Urinary bladder (tissue), 4 donors: ENCODE measurements around the gene ELF3. TPM values are rescaled to one million over a fixed set of nuclear protein-coding genes. Genes with fewer than 3 reads are reported as not detected.
"Not testable (repeated sequence)": the region's sequence is repeated elsewhere in the genome, so short reads cannot be mapped to it uniquely, and the experiment has no call there.

ENCODE experiments used
- DNase-seq: peaks from one replicate; pipeline ENCODE4 v3.0.0-alpha.2; 2015; ENCODE audit errors: extremely low spot score
- H3K27ac ChIP-seq: one replicate; pipeline ENCODE4 v1.5.1; 2013; ENCODE audit warnings: low read depth, mild to moderate bottlenecking, moderate library complexity
- H3K36me3 ChIP-seq: one replicate; pipeline ENCODE4 v1.6.1; 2013; ENCODE audit warnings: mild to moderate bottlenecking, moderate library complexity; ENCODE audit not compliant: insufficient read depth
- H3K4me1 ChIP-seq: one replicate; pipeline ENCODE4 v1.6.1; 2013; ENCODE audit warnings: mild to moderate bottlenecking, moderate library complexity; ENCODE audit not compliant: insufficient read depth
- H3K4me3 ChIP-seq: one replicate; pipeline ENCODE4 v1.5.1; 2013; ENCODE audit warnings: low read depth, low read length
- WGBS: extraction: QIAGEN DNeasy Blood & Tissue Kit; methylation state at CpG from one replicate; pipeline ENCODE4 v1.1.7; 2013; 5-methylcytosine and 5-hydroxymethylcytosine counted together
- polyA plus RNA-seq: library from polyadenylated mRNA; stranded (reverse); fragments of 200-250 nt; gene quantifications from one replicate; pipeline ENCODE4 v1.2.3, GENCODE V29; 2013
- total RNA-seq: library from RNA; depleted of rRNA; stranded (reverse); fragments of >200 nt; gene quantifications from one replicate; pipeline ENCODE4 v1.2.3, GENCODE V29; 2014
- donor health status: healthy with polysubstance abuse.
- donor health status: healthy.

Gene ELF3
- total and polyA plus RNA-seq, 2 donors = 120 to 123 TPM

DNA sequence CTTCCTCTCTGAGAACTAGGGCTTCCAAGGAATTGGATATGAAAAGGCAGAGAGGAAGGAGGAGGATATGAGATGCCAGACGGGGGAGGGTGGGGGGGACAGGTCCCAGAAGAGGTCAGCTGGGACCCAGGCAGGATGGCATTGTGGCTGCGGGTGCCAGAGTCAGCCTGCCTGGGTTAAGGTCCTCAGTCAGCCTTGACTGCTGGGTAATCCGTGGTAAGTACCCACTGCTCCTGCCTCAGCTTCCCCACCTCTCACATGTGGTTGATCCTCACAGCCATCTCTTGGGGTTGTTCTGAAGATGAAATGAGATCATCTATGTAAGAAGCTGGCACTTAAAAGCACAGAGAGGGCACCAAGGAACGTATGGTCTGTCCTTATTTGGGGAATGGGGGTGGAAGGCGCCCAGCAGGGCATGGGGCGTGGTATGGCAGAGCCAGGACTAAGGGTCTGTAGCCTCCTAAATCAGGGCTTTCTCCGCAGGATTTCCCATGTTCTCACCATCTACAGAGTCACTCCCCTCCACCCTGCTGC lies 23.8 kb downstream of the ELF3 start:
- Histone ChIP-seq H3K4me1 (no peaks in the 10 kb centered on the region), H3K27ac (peak overlapping the region; percentile 77), H3K36me3 (no peaks in the 10 kb centered on the region), H3K4me3 (no peak overlapping the region)
- WGBS = 76% methylated on average over 7 of the region's 7 CpGs
- no peak for DNase-seq

DNA sequence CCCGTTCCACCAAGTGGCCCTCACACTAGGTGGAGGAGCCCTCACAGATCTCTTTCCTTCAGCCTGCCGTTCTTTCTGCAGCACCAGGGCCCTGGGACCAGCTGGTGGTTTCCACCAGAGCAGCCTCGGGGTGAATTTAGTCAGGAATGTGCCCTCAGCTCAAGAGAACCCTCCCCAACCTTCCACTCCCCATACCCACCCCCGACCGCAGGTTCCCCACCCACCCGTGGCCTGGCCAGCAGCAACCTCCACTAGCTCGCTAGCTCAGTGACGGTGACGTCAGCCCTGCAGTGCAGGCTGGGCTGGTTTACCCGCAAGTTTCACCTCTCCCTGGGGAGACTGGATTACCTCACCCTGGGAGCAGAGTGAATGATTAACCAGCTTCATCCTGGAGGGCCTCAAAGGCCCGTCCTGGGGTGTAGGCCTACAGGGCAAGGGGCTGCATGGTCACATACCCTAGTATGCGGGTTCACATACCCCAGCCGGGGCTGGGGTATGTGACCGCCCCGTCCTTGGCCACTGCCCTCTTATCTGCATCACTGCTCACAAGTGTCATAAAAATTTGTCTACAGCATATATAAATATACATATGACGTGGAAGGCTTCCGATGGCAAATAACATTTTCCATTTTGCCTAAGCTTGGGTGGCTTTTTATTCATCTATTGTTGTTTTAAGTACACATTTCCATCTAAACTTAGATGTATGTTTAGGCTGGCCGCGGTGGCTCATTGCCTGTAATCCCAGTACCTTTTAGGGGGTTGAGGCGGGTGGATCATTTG lies 24.5 kb downstream of the ELF3 start:
- Histone ChIP-seq H3K27ac (peak overlapping the region; percentile 77), H3K4me3 (no peak overlapping the region), H3K36me3 (no peaks in the 10 kb centered on the region), H3K4me1 (no peaks in the 10 kb centered on the region)
- peak; percentile 85 for DNase-seq
- 36% methylated on average over 20 of the region's 20 CpGs for WGBS

DNA sequence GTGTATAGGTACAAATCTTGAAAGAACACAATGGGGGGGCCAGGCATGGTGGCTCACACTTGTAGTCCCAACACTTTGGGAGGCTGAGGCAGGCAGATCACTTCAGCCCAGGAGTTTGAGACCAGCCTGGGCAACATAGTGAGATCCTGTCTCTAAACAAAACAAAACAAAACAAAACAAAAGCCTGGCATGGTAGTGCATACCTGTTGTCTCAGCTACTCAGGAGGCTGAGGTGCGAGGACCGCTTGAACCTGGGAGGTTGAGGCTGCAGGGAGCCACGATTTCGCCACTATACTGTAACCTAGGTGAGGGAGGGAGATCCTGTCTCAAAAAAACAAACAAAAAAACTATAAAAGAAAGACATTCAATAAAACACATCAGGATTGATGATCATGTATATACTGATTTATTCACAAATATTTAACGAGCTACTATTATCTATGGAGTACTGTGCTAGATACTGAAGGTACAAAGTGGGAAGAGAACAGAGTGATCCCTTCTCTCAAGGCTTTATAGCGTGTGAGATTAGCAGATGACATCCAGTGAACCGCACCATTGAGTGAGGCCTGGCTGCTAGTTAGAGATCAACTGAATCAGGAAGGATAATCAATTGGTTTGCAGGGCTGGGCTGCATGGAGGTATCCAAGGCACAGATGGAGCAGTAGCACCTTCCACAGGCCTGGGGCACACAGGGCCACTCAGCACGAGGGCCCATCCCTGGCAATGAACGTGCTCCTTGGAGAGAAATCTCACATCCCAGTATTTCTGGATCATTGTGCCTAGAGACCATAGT lies 26.4 kb downstream of the ELF3 start:
- Histone ChIP-seq H3K27ac (no peak overlapping the region), H3K4me1 (no peaks in the 10 kb centered on the region), H3K36me3 (no peaks in the 10 kb centered on the region), H3K4me3 (no peak overlapping the region)
- DNase-seq = no peak
- WGBS = 91% methylated on average over 9 of the region's 9 CpGs

DNA sequence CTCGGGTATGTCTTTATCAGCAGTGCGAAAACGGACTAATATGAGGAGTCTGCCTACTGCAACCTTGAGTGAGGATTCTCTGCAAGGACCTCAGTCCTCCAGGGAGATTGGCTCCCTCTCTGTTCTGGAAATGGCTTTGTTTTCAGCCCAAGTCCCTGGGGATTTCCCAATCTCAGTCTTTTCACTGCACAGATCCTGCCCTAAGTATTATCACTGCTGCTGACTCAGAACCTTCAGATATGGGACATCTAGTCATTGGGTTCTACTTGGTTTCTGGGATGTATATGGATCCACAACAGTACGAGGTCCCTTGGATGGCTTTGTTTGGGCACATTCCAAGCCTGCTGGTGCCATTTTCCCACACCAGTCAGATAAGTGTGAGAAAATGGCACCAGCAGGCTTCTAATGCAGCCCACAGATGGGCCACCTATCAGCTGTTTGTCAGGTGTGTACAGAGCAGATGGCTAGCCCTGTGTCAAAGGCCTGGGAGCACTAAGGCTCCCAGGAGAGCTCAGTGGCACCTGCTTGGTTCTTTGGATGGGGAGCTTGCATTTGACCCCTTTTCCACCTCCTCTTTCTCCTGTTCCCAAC lies 27.4 kb downstream of the ELF3 start:
- DNase-seq = no peak
- Histone ChIP-seq H3K4me1 (no peaks in the 10 kb centered on the region), H3K36me3 (no peaks in the 10 kb centered on the region), H3K4me3 (no peak overlapping the region), H3K27ac (no peak overlapping the region)
- WGBS = 89% methylated on average over 4 of the region's 4 CpGs

DNA sequence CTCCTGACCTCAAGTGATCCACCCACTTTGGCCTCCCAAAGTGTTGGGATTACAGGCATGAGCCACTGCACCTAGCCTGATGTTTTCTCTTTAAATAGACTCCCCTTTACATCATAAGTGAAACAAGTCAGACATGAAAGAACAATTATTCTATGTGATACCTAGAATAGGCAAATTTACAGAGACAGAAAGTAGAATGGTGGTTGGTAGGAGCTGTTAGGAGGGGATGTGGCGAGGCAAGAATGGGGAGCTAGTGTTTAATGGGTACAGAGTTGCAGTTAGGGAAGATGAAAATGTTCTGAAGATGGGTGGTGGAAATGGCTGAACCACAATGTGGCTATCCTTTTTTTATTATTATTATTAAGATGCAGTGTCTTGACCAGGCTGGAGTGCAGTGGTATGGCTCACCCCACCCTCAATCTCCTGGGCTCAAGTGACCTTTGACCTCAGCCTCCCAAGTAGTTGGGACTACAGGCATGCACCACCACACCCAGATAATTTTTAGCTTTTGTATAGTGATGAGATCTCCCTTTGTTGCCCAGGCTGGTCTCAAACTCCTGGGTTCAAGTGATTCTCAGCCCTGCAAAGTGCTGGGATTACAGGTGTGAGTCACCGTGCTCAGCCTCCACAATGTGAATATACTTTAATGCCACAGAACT lies 28.4 kb downstream of the ELF3 start:
- WGBS = 97% methylated on average over 2 of the region's 2 CpGs
- no peak overlapping the region for H3K27ac ChIP-seq
- no peaks in the 10 kb centered on the region for H3K36me3 ChIP-seq
- H3K4me3 ChIP-seq = no peak overlapping the region
- no peak for DNase-seq
- no peaks in the 10 kb centered on the region for H3K4me1 ChIP-seq

DNA sequence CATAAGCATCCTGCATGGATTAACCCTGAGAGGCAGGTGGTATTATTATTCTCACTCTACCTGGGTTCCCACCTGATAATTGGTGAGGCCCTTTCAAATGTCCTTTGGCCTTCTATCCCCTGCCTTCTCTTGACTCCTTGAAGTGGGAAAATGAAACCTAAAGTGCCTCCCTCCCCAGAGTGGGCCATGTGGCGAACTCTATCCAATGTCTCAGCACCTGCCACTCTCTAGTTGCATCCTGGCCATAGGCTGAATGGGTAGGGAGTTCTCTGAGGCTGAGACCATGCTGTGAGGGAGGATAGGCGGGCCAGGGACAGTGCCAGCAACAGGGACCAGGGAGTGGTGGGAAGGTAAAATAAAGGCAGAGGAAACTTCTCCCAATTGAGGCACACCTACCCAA lies 35.3 kb downstream of the ELF3 start:
- H3K4me3 ChIP-seq = no peak overlapping the region
- no peaks in the 10 kb centered on the region for H3K4me1 ChIP-seq
- WGBS = 92% methylated on average over 2 of the region's 2 CpGs
- H3K27ac ChIP-seq = peak overlapping the region; percentile 26
- H3K36me3 ChIP-seq = no peaks in the 10 kb centered on the region
- DNase-seq = no peak

DNA sequence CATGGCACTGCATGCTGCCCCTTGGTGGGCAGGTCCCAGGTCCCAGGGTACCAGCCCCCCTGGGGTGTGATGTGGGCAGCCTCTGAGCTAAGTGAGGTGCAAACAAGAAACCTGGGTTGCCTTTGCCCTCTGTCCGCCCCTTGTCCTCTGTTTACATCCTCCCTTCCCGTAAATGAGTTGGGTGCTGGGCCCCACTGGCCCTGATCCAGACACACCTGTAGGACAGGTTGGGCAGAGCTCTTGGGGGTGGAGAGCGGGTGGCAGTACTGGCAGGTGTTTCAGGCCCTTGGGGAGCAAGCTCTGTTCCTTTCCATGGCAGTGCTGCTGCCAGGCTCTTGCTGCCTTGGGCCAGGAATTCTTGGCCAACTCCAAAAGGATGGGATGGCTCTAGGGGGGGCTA lies 35.8 kb downstream of the ELF3 start:
- Histone ChIP-seq H3K27ac (peak overlapping the region; percentile 55), H3K36me3 (no peaks in the 10 kb centered on the region), H3K4me1 (no peaks in the 10 kb centered on the region), H3K4me3 (no peak overlapping the region)
- peak; percentile 78 for DNase-seq
- WGBS = 86% methylated on average over 3 of the region's 3 CpGs

DNA sequence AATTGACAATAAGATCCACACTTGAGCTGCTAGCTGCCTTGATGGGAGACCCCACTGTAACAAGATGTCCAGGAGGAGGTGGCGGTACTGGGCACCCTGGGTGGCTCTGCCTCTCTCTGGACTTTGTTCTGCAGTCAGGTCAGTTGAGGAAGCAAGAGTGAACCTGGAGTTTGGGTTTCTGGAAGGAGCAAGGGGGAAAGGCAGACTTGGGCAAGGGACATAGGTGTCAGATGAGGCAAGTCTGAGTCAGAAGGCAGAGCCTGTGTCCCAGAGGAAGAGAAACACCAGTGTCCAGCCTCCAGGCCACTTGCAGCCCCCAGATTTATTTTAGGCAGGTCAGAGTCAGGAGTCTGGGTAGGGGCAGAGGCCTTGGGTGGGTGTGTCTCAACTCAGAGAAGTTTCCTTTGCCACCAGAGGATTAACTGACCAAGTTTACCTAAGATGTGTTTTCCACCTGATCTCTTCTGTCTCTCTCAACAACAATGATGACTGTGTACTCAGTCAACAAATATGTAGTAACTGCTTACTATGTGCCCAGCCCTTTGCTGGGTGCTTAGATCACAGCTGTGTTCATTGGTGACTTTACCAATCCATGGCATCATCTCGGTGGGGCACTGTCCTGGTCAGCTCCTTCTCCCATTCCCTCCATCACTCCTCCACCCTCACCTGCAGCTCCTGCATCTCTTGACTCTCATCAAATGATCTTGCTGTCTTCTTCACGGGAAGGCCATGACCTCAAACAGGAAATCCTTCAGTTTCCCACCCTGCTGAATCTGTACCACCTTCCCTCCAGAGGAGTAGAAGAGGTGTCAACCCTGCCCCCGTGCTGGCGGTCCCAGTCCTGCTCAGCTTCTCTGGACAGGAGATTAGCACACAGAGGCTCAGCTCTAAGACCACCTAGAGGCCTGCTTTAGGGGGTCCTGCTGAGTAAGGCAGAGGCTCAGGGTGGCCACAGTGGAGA lies 36.6 kb downstream of the ELF3 start:
- DNase-seq = no peak
- H3K27ac ChIP-seq = peak overlapping the region; percentile 80
- no peaks in the 10 kb centered on the region for H3K4me1 ChIP-seq
- H3K36me3 ChIP-seq = no peaks in the 10 kb centered on the region
- WGBS = 69% methylated on average over 5 of the region's 5 CpGs
- no peak overlapping the region for H3K4me3 ChIP-seq

DNA sequence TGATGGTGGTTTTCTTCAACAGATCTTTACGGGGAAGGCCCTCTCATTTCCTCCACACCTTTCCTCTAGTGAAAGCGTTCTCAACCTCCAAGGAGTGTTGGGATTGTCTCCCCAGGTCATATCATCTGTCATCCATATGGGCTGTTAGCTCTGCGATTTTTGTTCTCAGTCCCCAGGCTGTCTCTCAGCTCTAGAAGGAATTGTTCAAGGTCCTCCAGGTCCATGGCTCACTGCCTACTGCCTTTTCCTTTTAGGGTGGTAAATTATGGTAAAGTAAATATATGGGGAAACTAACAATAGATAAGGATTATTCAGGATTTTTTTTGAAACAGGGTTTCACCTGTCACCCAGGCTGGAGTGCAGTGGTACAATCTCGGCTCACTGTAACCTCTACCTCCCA lies 37.6 kb downstream of the ELF3 start:
- H3K4me1 ChIP-seq = no peaks in the 10 kb centered on the region
- no peaks in the 10 kb centered on the region for H3K36me3 ChIP-seq
- H3K4me3 ChIP-seq = no peak overlapping the region
- 75% methylated on average over 4 of the region's 4 CpGs for WGBS
- no peak for DNase-seq
- H3K27ac ChIP-seq = no peak overlapping the region

DNA sequence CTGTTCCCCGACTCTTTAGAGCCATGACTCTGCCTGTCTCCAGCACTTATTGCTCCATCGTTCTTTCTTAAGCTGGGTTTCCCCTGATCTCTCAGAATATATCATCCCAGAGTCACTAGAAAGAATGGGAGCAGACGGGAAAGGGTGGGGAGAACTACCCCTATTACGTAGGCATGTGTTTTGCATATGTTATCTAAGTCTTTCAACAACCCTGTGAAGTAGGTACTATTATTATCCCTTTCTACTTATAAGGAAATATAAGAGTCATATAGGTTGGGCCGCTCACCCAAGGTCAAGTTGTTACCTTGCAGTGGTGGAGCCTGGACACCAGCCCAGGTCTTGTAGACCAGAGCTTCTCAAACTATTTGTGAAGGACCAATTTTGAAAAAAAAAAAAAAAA lies 38.7 kb downstream of the ELF3 start:
- Histone ChIP-seq H3K36me3 (no peaks in the 10 kb centered on the region), H3K4me1 (no peaks in the 10 kb centered on the region), H3K27ac (no peak overlapping the region), H3K4me3 (no peak overlapping the region)
- WGBS = 77% methylated on average over 5 of the region's 5 CpGs
- no peak for DNase-seq

DNA sequence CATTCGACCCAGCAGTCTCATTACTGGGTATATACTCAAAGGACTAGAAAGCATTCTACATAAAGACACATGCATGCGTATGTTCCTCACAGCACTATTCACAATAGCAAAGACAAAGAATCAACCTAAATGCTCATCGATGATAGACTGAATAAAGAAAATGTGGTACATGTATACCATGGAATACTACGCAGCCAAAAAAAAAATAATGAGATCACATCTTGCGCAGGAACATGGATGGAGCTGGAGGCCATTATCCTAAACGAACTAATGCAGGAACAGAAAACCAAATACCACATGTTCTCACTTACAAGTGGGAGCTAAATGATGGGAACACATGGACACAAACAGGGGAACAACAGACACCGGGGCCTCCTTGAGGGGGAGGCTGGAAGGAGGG lies 43.7 kb downstream of the ELF3 start:
- H3K4me1 ChIP-seq = no peaks in the 10 kb centered on the region
- DNase-seq = no peak
- no peak overlapping the region for H3K27ac ChIP-seq
- H3K36me3 ChIP-seq = no peaks in the 10 kb centered on the region
- 95% methylated on average over 7 of the region's 7 CpGs for WGBS
- H3K4me3 ChIP-seq = no peak overlapping the region

DNA sequence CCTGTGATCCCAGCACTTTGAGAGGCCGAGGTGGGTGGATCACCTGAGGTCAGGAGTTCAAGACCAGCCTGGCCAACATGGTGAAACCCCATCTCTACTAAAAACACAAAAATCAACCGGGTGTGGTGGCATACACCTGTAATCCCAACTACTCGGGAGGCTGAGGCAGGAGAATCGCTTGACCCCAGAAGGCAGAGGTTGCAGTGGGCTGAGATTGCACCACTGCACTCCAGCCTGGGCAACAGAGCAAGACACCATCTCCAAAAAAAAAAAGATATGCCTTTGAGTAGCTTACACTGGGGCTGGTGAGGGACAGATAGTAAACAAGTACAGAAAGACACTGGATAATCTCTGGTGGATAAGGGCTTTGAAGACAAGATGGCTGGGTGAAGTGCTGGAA lies 44.3 kb downstream of the ELF3 start:
- 83% methylated on average over 4 of the region's 4 CpGs for WGBS
- not testable (repeated sequence) for DNase-seq, H3K4me1 ChIP-seq, H3K27ac ChIP-seq, H3K4me3 ChIP-seq, H3K36me3 ChIP-seq
